GM21717 (cell line): Measurements from ENCODE around the gene ZNF609.
A peak's percentile ranks its signal among the peaks of the same experiment; 100 is the strongest.
"Not testable (repeated sequence)": the region's sequence is repeated elsewhere in the genome, so short reads cannot be mapped to it uniquely, and the experiment has no call there.

Experiments used
- ATAC-seq: cut with Tn5 transposase; IDR thresholded peaks from one replicate; pipeline ENCODE4 v1.9.1; 2021; ENCODE audit warnings: mild to moderate bottlenecking, moderate library complexity; ENCODE audit not compliant: unreplicated experiment

Gene ZNF609

DNA sequence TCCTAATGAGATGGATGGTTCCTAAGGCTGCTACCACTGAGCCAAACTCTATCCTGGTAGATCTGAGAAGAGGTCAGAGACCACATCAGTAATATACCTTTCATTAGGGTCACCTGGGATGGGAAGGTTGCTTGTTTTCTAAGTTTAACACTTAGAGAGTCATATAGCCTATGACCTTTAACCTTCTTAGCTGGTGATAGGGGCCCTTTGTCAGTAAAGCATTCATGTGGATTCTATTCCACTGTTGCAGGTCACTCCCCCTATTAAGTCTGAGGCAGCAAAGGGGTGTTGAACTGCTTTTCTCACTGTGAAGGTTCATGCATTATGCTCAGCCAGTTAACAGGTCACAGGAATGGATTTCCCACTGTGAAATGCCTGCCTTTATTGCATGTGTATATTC is 6.1 kb upstream of the ZNF609 start:
- ATAC-seq, result no peak

GRCh38 chr15:64455961-64456371 is 4.4 kb upstream of the ZNF609 start:
- ATAC-seq, result no peak

DNA sequence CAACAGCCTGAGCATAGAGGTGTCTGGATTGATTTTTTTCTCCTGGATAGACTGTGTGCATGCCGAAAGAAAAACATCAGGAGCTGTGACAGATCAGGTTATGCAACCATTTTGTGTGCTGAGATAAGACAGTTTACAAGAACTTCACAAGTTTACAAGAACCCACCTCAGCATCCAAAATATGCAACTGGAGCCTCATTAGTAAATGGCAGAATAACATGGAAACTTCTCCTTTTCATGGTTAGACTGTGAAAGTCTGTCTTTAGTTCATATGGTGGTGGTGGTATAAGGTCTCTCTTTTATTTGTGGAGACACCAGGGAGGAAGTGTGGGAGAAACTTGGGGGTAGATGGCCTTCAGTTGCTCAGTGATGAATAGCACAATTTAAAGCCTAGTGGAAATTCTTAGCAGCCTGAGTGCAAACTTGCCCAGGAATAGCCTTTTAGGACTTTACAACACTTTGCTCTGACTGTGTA is 3.7 kb upstream of the ZNF609 start:
- ATAC-seq, result no peak

GRCh38 chr15:64459066-64459781 is 1.2 kb upstream of the ZNF609 start:
- ATAC-seq, result no peak

- peak; percentile 41 for ATAC-seq
These were observed 644 bp downstream of the ZNF609 start for GRCh38 chr15:64460724-64461720.

DNA sequence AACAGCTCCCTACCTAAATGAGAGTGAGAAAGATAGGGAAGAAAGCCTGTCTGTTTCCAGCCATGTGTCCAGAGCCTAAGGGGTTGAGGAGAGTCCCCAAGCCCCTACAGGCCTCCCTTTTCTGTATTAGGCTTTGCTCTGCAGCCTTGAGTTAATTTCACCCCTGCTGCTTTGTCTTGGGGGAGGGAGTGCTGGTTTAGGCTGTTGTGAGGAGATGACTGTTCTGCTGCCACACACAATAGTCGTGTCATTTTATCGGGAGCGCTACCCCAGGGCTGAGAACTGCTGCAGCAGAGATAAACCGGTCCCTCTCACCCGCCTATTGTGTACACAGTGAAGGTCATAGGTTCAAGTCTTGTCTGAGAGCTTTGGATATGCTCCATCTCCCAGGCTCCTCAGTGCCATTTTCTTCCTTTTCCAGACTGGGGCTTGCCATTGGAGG is 1.4 kb downstream of the ZNF609 start:
- ATAC-seq, result no peak

DNA sequence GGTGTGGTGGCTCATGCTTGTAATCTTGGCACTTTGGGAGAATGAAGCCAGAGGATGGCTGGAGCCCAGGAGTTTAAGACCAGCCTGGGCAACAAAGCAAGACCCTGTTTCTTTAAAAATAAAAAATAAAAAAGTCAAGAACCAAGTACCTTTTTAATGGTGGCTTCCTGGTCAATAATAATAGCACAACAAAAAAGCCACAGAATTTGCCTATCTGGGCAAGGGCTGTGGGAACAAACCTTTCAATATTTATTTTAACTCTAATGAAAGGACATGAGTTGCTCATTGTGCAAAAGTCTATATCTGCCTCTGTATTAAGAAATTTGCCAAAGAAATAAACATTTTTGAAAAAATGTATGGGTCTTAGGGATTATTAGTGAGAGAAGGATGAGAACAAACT is 2.1 kb downstream of the ZNF609 start:
- ATAC-seq, result no peak

GRCh38 chr15:64464276-64465005 is 4.1 kb downstream of the ZNF609 start:
- ATAC-seq, result no peak

GRCh38 chr15:64466408-64467141 is 6.2 kb downstream of the ZNF609 start:
- no peak for ATAC-seq

- ATAC-seq, result no peak
These were observed 11.8 kb downstream of the ZNF609 start for GRCh38 chr15:64472161-64472560.

- no peak for ATAC-seq
These were observed 14.5 kb downstream of the ZNF609 start for GRCh38 chr15:64474846-64475245.

DNA sequence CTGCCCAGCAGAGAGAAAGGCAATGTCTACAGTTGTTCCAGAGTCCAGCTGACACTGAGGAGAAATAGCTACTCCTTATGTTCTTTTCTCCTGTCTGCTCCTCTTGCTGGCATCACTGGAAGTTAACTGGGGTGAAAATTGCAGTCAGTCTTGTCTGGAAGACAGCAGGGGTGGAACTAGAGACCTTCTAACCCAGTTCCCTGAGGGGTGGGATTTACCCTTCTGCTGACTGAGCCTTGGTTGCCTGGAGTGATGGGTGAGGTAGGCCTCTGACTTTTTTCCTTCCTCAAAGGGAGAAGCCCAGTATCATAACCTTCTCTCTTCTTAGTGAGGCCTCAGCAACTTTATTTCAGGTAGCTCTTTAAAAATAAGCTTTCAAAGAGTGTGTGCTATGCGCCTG is 16.2 kb downstream of the ZNF609 start:
- no peak for ATAC-seq

GRCh38 chr15:64478863-64479262 is 18.5 kb downstream of the ZNF609 start:
- ATAC-seq, result no peak

DNA sequence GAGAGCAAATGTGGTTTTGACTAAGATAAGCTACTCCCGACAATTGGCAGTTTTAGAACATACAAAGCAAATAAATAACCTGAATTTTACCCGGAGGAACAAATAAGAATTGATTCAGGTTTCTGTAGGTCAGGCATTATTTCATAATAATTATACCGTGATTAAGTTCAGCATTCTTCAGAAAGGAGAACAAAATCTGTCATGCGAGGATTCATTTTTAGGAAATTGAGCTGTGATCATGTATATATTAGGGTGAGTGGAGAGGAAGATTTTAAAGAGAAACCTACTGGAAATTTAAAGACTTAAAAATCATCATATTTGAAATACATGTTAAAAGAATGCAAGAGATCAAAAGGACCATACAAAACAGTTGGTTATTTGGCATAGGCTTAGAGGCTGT is 20.5 kb downstream of the ZNF609 start:
- no peak for ATAC-seq

DNA sequence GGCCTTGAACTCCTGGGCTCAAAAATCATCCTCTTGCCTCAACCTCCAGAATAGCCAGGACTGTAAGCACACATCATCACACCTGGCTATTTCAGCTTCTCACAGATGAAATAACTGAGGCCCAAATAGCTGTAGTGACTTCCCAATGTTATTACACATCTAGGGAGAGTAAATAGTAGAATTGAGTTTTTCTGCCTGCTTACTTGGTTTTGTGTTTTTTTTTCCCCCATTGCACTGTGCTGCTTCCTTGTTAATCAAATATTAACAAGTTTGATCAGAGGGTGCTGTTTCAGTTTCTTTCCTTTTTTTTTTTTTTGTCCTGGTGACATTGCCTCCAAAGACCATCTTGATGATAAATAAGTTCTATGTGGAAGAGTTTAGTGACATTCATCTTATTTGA is 23.4 kb downstream of the ZNF609 start:
- no peak for ATAC-seq

DNA sequence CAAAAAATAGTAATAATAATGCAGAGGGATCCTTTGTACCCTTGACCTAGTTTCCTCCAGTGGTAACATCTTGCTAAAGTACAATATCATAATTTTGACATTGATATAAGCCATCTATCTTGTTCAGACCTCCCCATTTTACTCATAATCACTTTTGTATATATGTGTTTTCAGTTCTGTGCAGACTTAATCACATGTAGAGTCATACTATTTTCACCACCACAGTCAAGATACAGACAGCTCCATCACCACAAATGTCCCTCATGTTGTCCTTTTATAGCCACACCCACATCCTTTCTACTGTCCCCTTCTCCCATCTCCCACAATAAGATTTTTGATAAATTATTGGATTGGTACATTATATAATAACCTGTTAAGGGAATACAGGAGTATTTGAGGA is 25.4 kb downstream of the ZNF609 start:
- ATAC-seq, result no peak

- no peak for ATAC-seq
These were observed 30.4 kb downstream of the ZNF609 start for GRCh38 chr15:64490598-64491259.

- no peak for ATAC-seq
These were observed 33.3 kb downstream of the ZNF609 start for GRCh38 chr15:64493641-64494040.

DNA sequence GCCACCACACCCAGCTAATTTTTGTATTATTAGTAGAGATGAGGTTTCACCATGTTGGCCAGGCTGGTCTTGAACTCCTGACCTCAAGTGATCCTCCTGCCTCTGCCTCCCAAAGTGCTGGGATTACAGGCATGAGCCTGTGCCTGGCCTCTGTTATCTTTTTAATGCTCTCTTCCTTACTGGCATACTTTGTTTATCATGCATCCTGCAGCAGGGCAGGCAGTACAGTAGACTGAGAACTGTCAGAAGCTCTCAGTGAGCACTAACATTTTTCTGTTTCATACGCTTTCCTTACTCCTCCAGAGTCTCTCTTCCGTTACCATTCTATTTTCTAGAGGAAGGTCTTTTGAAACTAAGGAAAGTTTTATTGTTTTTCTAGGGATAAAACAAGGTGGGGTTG is 35.6 kb downstream of the ZNF609 start:
- not testable (repeated sequence) for ATAC-seq
